Activated CD8-positive, alpha-beta memory T cell treated with anti-CD3 and anti-CD28 coated beads for 4 hours (primary cell): ENCODE measurements around the gene MMP15.
"Not testable (repeated sequence)": the region's sequence is repeated elsewhere in the genome, so short reads cannot be mapped to it uniquely, and the experiment has no call there.

ENCODE experiments used
- DNase-seq, 2 donors: peaks; one replicate each; pipeline ENCODE4 v3.0.0-alpha.2; 2020; ENCODE audit warnings: low read depth in 2 of 2

MMP15 gene

GRCh38 chr16:58025351-58026138, at the start of gene MMP15:
TSS of gene MMP15 (plus strand) at chr16:58025754. CDS start at chr16:58026351, 597 bp downstream.
- DNase-seq: peak; percentile 30 to 41

GRCh38 chr16:57976331-57976796, 49.2 kb upstream of the MMP15 start:
- DNase-seq: no peak

- no peak for DNase-seq
These were observed 48.0 kb upstream of the MMP15 start for GRCh38 chr16:57977418-57978069.

GRCh38 chr16:57978070-57978465, 47.5 kb upstream of the MMP15 start:
- not testable (repeated sequence) for DNase-seq

- no peak for DNase-seq
These were observed 46.5 kb upstream of the MMP15 start for GRCh38 chr16:57979006-57979585.

- DNase-seq: no peak
These were observed 43.9 kb upstream of the MMP15 start for GRCh38 chr16:57981636-57982035.

GRCh38 chr16:57982385-57982784, 43.2 kb upstream of the MMP15 start:
- DNase-seq: no peak

- peak; percentile 80 to 89 for DNase-seq
These were observed 40.9 kb upstream of the MMP15 start for GRCh38 chr16:57984443-57985203.

- no peak for DNase-seq
These were observed 40.1 kb upstream of the MMP15 start for GRCh38 chr16:57985204-57986181.

GRCh38 chr16:57986196-57986595, 39.4 kb upstream of the MMP15 start:
- DNase-seq: no peak

- no peak for DNase-seq
These were observed 37.9 kb upstream of the MMP15 start for GRCh38 chr16:57987441-57988177.

- DNase-seq: no peak
These were observed 36.6 kb upstream of the MMP15 start for GRCh38 chr16:57988929-57989328.

- no peak for DNase-seq
These were observed 33.9 kb upstream of the MMP15 start for GRCh38 chr16:57991551-57992059.

- no peak for DNase-seq
These were observed 33.5 kb upstream of the MMP15 start for GRCh38 chr16:57992084-57992483.

- DNase-seq: no peak
These were observed 32.1 kb upstream of the MMP15 start for GRCh38 chr16:57993438-57993837.

- no peak for DNase-seq
These were observed 31.7 kb upstream of the MMP15 start for GRCh38 chr16:57993897-57994296.

GRCh38 chr16:57994361-57994760, 31.2 kb upstream of the MMP15 start:
- DNase-seq: no peak

- DNase-seq: no peak
These were observed 30.8 kb upstream of the MMP15 start for GRCh38 chr16:57994778-57995177.

GRCh38 chr16:57995721-57996405, 29.7 kb upstream of the MMP15 start:
- no peak for DNase-seq
